SK-N-SH (cell line): ENCODE measurements around the gene PRIM2. TPM values are rescaled to one million over a fixed set of nuclear protein-coding genes. Genes with fewer than 3 reads are reported as not detected.
"Not testable (repeated sequence)": the region's sequence is repeated elsewhere in the genome, so short reads cannot be mapped to it uniquely, and the experiment has no call there.

Source experiments
- CTCF ChIA-PET: fragments of 300-600, 350-600 bp; formaldehyde crosslinking; extraction: SDS; loops from one replicate; lab custom pipeline; 2021; lab: Yijun Ruan, JAX
- POLR2A ChIA-PET: fragments of 350-600 bp; sonication (Branson Sonifier 250); formaldehyde crosslinking; extraction: SDS; loops from one replicate; lab custom pipeline; 2020; ENCODE audit warnings: antibody characterized with exemption, inconsistent platforms; lab: Yijun Ruan, JAX
- DNase-seq: peaks from one replicate; pipeline ENCODE4 v3.0.0; 2012
- H2AFZ ChIP-seq: fragments of 200-600 bp; sonication (generic); 2 replicates; pipeline ENCODE4 v1.8.1; 2016; ENCODE audit warnings: antibody characterized with exemption, mild to moderate bottlenecking, low read depth
- H3F3A ChIP-seq: fragments of 200-600 bp; sonication (generic); replicated peaks from 2 replicates; pipeline ENCODE3; 2016; ENCODE audit warnings: antibody characterized with exemption, mild to moderate bottlenecking; ENCODE audit not compliant: insufficient read depth
- H3K27ac ChIP-seq, 2 experiments: fragments of 200-500 bp in 1 of 2; fragments of 200-600 bp in 1 of 2; sonication (Bioruptor generic) in 1 of 2; sonication (generic), shearing (Covaris generic) in 1 of 2; 2 replicates each; pipeline versions ENCODE4 v1.5.1 to v1.6.1; 2014 to 2016; ENCODE audit warnings: low read depth in 2 of 2, inconsistent platforms in 1 of 2, low read length in 1 of 2, mild to moderate bottlenecking in 1 of 2, mixed read lengths in 1 of 2
- H3K27me3 ChIP-seq: fragments of 200-600 bp; sonication (generic), shearing (Covaris generic); 2 replicates; pipeline ENCODE4 v1.6.1; 2016; ENCODE audit warnings: mixed run types; ENCODE audit not compliant: insufficient read depth
- H3K36me3 ChIP-seq, 2 experiments: fragments of 200-500 bp in 1 of 2; fragments of 200-600 bp in 1 of 2; sonication (Bioruptor generic) in 1 of 2; sonication (generic) in 1 of 2; replicated peaks in 1 of 2; 2 replicates each; pipeline versions ENCODE3 to v1.5.1; 2014 to 2016; ENCODE audit warnings: low read length in 1 of 2, mild to moderate bottlenecking in 1 of 2; ENCODE audit not compliant: insufficient read depth in 2 of 2, control insufficient read depth in 1 of 2
- H3K4me1 ChIP-seq, 2 experiments: fragments of 200-500 bp in 1 of 2; fragments of 200-600 bp in 1 of 2; sonication (Bioruptor generic) in 1 of 2; sonication (generic), shearing (Covaris generic) in 1 of 2; 2 replicates each; pipeline versions ENCODE4 v1.5.1 to v1.6.1; 2014 to 2016; ENCODE audit warnings: low read depth in 1 of 2, low read length in 1 of 2, mixed run types in 1 of 2; ENCODE audit not compliant: insufficient read depth in 2 of 2, control insufficient read depth in 1 of 2
- H3K4me2 ChIP-seq: fragments of 200-600 bp; sonication (generic), shearing (Covaris generic); 2 replicates; pipeline ENCODE4 v1.6.1; 2017; ENCODE audit warnings: mixed run types
- H3K4me3 ChIP-seq, 2 experiments: fragments of 200-500 bp in 1 of 2; fragments of 200-600 bp in 1 of 2; sonication (Bioruptor generic) in 1 of 2; sonication (generic), shearing (Covaris generic) in 1 of 2; 2 replicates each; pipeline versions ENCODE4 v1.5.1 to v1.8.1; 2014 to 2016; ENCODE audit warnings: low read depth in 2 of 2, inconsistent platforms in 1 of 2, low read length in 1 of 2, mild to moderate bottlenecking in 1 of 2, mixed read lengths in 1 of 2, moderate library complexity in 1 of 2
- H3K79me2 ChIP-seq: fragments of 200-600 bp; sonication (generic); 2 replicates; pipeline ENCODE4 v1.8.1; 2017; ENCODE audit warnings: mild to moderate bottlenecking; ENCODE audit not compliant: insufficient read depth
- H3K9ac ChIP-seq: fragments of 200-600 bp; sonication (generic); 2 replicates; pipeline ENCODE4 v1.6.1; 2017; ENCODE audit warnings: mixed run types
- H3K9me2 ChIP-seq: fragments of 200-600 bp; sonication (generic); 2 replicates; pipeline ENCODE4 v1.6.1; 2017; ENCODE audit warnings: mixed run types
- H3K9me3 ChIP-seq: fragments of 200-600 bp; sonication (generic); 2 replicates; pipeline ENCODE4 v1.6.1; 2017; ENCODE audit warnings: mixed run types, mild to moderate bottlenecking, moderate library complexity
- H4K20me1 ChIP-seq: fragments of 200-600 bp; sonication (generic); 2 replicates; pipeline ENCODE4 v1.6.1; 2017; ENCODE audit warnings: mild to moderate bottlenecking, mixed run types; ENCODE audit not compliant: insufficient read depth
- CHD2 ChIP-seq: fragments of 150-350 bp; IDR thresholded peaks from 2 replicates; pipeline ENCODE4 v1.6.1; 2018; ENCODE audit warnings: low read length; ENCODE audit not compliant: partially characterized antibody
- EP300 ChIP-seq, 2 experiments: IDR thresholded peaks; 2 replicates each; pipeline versions ENCODE4 v1.4.0 to v1.6.1; 2012; ENCODE audit warnings: borderline replicate concordance in 1 of 2, low read depth in 1 of 2, low read length in 1 of 2
- FOXM1 ChIP-seq: IDR thresholded peaks from 2 replicates; pipeline ENCODE4 v1.4.0; 2012; ENCODE audit warnings: low read depth, mild to moderate bottlenecking
- GATA2 ChIP-seq: sonication (generic); formaldehyde crosslinking; IDR thresholded peaks from 2 replicates; pipeline ENCODE4 v1.5.0; 2020; ENCODE audit warnings: mild to moderate bottlenecking, missing genetic modification reagents
- MXI1 ChIP-seq: IDR thresholded peaks from 2 replicates; pipeline ENCODE4 v1.6.1; 2012; ENCODE audit warnings: mild to moderate bottlenecking, low read depth, low read length, improper control_type of control experiment
- NFIC ChIP-seq: IDR thresholded peaks from 2 replicates; pipeline ENCODE4 v1.4.0; 2012; ENCODE audit warnings: borderline replicate concordance
- NRF1 ChIP-seq: IDR thresholded peaks from 2 replicates; pipeline ENCODE4 v1.6.1; 2012; ENCODE audit warnings: low read depth, mild to moderate bottlenecking, low read length
- POLR2AphosphoS5 ChIP-seq: IDR thresholded peaks from 2 replicates; pipeline ENCODE4 v1.6.1; 2012; ENCODE audit warnings: low read depth, low read length
- RFX5 ChIP-seq: IDR thresholded peaks from 2 replicates; pipeline ENCODE4 v1.6.1; 2012; ENCODE audit warnings: mild to moderate bottlenecking, improper control_type of control experiment, low read length
- RXRA ChIP-seq: IDR thresholded peaks from 2 replicates; pipeline ENCODE4 v1.4.0; 2012; ENCODE audit warnings: low read depth, mild to moderate bottlenecking, borderline replicate concordance
- TAF1 ChIP-seq: IDR thresholded peaks from 2 replicates; pipeline ENCODE4 v1.6.1; 2012; ENCODE audit warnings: low read depth, mild to moderate bottlenecking, low read length, moderate library complexity, borderline replicate concordance
- TEAD4 ChIP-seq: IDR thresholded peaks from 2 replicates; pipeline ENCODE4 v1.4.0; 2012; ENCODE audit warnings: mild to moderate bottlenecking, borderline replicate concordance; ENCODE audit not compliant: insufficient read depth
- WGBS: methylation state at CpG from one replicate; pipeline ENCODE4 v1.1.6; 2017; ENCODE audit warnings: low lambda C conversion rate; 5-methylcytosine and 5-hydroxymethylcytosine counted together
- polyA plus RNA-seq, 3 experiments: library from polyadenylated mRNA; depleted of rRNA; stranded (reverse); fragments of >200 nt; gene quantifications; 2 replicates each; pipeline ENCODE4 v1.2.3, GENCODE V29; 2012
- TF ChIP-seq, protein P1 (sequence below): fragments of 150-350 bp; IDR thresholded peaks from 2 replicates; pipeline ENCODE4 v1.6.1; 2017; ENCODE audit warnings: antibody characterized with exemption, low read length, low read depth, borderline replicate concordance
- TF ChIP-seq, protein P2 (sequence below): IDR thresholded peaks from 2 replicates; pipeline ENCODE4 v1.4.0; 2012; ENCODE audit warnings: low read depth

The PRIM2 gene
- polyA plus RNA-seq, 1 of the 3 experiments (the other 2 are of a cell fraction), result 14.1 TPM

DNA sequence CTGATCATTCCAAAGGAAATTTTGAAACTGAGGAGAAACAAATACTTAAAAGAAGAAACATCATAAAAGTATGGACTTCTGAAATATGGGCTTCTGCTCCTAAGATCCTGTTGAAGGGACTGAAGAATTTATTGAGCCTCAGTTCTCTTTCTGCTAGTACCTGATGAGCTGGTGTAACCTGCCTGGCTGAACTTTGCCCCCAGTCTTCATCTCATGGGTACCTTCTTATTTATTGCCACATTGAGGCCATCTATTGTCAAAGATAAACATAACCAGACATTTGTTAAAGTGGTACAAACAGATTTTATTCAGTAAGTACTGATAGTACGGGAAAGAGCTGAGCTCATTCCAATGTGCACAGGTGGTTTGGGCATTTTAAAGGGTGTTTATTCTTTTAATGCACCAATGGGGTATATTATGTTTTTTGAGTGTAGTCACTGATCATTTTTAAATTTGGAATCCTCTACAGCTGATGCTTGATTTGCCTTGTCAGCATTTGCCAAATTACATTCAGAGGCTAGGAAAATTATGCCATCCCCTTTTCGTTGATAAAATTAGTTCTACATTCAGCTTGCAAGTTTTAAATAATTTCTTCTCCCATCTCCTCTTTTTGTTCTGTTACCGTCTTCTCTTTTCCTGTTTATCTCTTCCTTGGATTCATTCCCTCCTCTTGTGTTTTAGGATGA is 118.2 kb downstream of the PRIM2 start:
- Histone ChIP-seq H3K4me1 (peaks cover 0 to 21% of the 10 kb centered on the region in 2 experiments; a peak in 3 of 4 replicates), H3K9ac (no peak overlapping the region)
- DNase-seq, result no peak
- TF ChIP-seq CHD2 (no peak), RFX5 (no peak), RXRA (no peak), EP300 (IDR thresholded peaks at IDR 0.05; ENCODE audit: borderline replicate concordance in 1 of 2, low read depth in 1 of 2, low read length in 1 of 2) (no peak), NRF1 (no peak), FOXM1 (no peak), NFIC (no peak), GATA2 (CRISPR knock-in tag) (no peak), TAF1 (no peak), TEAD4 (no peak), MXI1 (no peak), POLR2AphosphoS5 (no peak)
- TF ChIP-seq, protein P1, sequence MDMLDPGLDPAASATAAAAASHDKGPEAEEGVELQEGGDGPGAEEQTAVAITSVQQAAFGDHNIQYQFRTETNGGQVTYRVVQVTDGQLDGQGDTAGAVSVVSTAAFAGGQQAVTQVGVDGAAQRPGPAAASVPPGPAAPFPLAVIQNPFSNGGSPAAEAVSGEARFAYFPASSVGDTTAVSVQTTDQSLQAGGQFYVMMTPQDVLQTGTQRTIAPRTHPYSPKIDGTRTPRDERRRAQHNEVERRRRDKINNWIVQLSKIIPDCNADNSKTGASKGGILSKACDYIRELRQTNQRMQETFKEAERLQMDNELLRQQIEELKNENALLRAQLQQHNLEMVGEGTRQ, result no peak
- TF ChIP-seq, protein P2, sequence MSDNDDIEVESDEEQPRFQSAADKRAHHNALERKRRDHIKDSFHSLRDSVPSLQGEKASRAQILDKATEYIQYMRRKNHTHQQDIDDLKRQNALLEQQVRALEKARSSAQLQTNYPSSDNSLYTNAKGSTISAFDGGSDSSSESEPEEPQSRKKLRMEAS, result no peak
- TF ChIP-seq, all 33 proteins: peak for 0
- peaks cover 12% of the 10 kb centered on the region for H3F3A ChIP-seq
- no peaks in the 10 kb centered on the region for H4K20me1 ChIP-seq
- 96% methylated on average over 3 of the region's 3 CpGs for WGBS
- no peak overlapping the region for H3K4me3 ChIP-seq
- no peak overlapping the region for H2AFZ ChIP-seq
- peaks cover 41% of the 10 kb centered on the region for H3K79me2 ChIP-seq
- no peak overlapping the region for H3K4me2 ChIP-seq
- POLR2A ChIA-PET, result no interaction called here
- CTCF ChIA-PET, result no interaction called here
- no peaks in the 10 kb centered on the region for H3K9me3 ChIP-seq
- no peaks in the 10 kb centered on the region for H3K27me3 ChIP-seq
- H3K27ac ChIP-seq, result no peak overlapping the region
- H3K9me2 ChIP-seq, result no peaks in the 10 kb centered on the region
- peaks cover 0 to 11% of the 10 kb centered on the region in 2 experiments for H3K36me3 ChIP-seq

DNA sequence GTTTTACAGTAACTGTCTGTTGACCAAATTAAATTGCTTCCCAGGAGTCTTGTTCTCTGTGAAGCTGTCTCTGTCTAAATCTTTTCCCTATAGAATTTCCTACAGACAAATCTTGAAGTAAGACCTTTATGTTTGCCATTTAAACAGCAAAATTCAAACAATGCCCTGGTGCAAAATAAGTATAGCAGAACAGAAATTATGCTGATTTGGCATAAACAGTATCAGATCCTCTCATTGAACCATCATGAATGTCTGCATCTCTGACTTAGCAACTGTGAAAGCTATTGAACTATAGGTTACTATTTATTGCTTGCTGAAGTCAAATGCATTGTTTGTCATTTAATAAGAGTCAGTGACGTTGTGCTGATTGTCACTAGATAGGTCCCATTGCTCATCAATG is 123.3 kb downstream of the PRIM2 start:
- CTCF ChIA-PET, result interaction anchor here (1.0 kb wide), 1 partner anchor 1104 kb away, joined by 4 read pairs; no protein-coding TSS in a partner anchor
- not testable (repeated sequence) for H3K9ac ChIP-seq
- peaks cover 37% of the 10 kb centered on the region for H3K79me2 ChIP-seq

DNA sequence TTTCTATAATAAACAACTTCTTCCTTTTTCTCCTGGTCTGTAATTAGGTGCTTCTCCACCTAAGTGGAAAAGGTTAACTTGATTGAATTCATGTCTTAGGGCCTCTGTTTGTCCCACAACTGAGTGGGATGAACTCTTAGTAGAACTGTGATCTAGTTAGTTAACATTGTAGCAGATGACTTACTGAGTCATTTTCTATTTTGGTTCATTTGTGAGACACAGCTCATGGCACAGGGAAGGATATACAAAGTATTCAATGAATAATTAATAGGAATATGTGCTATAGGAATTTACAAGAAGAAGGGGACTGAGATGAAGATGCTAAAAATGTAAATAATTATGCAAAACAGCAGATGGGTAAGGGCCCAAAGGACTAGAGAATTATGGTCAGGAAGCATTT is 124.7 kb downstream of the PRIM2 start:
- H3K9ac ChIP-seq, H3F3A ChIP-seq, DNase-seq, H3K4me3 ChIP-seq, POLR2A ChIA-PET, H2AFZ ChIP-seq, H3K27ac ChIP-seq, H3K4me2 ChIP-seq, CTCF ChIA-PET, H3K9me2 ChIP-seq, H3K36me3 ChIP-seq, H3K27me3 ChIP-seq, H4K20me1 ChIP-seq, H3K9me3 ChIP-seq: not testable (repeated sequence)
- Histone ChIP-seq H3K79me2 (peaks cover 43% of the 10 kb centered on the region), H3K4me1 (peaks cover 0 to 13% of the 10 kb centered on the region in 2 experiments; a peak in 2 of 4 replicates)

More for the DNA sequence above, 123.3 kb downstream of the PRIM2 start:
- H3K27ac ChIP-seq, H3K9me3 ChIP-seq, H2AFZ ChIP-seq, H3F3A ChIP-seq, H4K20me1 ChIP-seq, H3K4me2 ChIP-seq, H3K9me2 ChIP-seq, H3K36me3 ChIP-seq, POLR2A ChIA-PET, H3K4me3 ChIP-seq, H3K27me3 ChIP-seq, DNase-seq: not testable (repeated sequence)
- whole genome bisulfite sequencing, result 78% methylated on average over 1 of the region's 1 CpG
- peaks cover 0 to 13% of the 10 kb centered on the region in 2 experiments; a peak in 2 of 4 replicates for H3K4me1 ChIP-seq
